ENCODE results near the gene KCNMB1.
A peak's percentile ranks its signal among the peaks of the same experiment; 100 is the strongest.

Gene KCNMB1

GRCh38 chr5:170416526-170416925 lies 27.4 kb upstream of the KCNMB1 start:
- TF ChIP-seq ZFX (IDR thresholded peaks at IDR 0.05): no peak
- TF ChIP-seq, protein P1, sequence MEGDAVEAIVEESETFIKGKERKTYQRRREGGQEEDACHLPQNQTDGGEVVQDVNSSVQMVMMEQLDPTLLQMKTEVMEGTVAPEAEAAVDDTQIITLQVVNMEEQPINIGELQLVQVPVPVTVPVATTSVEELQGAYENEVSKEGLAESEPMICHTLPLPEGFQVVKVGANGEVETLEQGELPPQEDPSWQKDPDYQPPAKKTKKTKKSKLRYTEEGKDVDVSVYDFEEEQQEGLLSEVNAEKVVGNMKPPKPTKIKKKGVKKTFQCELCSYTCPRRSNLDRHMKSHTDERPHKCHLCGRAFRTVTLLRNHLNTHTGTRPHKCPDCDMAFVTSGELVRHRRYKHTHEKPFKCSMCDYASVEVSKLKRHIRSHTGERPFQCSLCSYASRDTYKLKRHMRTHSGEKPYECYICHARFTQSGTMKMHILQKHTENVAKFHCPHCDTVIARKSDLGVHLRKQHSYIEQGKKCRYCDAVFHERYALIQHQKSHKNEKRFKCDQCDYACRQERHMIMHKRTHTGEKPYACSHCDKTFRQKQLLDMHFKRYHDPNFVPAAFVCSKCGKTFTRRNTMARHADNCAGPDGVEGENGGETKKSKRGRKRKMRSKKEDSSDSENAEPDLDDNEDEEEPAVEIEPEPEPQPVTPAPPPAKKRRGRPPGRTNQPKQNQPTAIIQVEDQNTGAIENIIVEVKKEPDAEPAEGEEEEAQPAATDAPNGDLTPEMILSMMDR (conservative IDR thresholded peaks at IDR 0.05): no peak
- H3K27ac ChIP-seq: no peak overlapping the region

DNA sequence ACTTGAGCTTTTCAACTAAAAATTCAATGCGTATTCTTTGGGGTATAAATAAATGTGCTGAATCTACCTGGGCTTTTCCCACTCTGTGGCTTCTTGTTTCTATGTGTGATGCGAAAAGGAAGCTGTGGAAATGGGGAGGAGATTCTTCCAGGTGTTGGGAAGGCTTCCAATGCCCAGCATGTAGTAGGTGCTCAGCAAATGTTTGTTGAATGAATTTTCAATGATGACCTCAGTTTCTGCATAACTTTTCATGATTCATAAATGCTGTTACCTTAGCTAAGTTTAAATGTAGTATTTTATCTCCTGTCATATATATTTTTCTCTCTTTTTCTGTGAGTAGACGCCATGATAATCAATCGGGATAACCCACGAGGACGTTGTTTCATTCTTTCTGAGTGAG lies 25.6 kb upstream of the KCNMB1 start:
- TF ChIP-seq, protein P1 (conservative IDR thresholded peaks at IDR 0.05): no peak
- TF ChIP-seq ZFX (IDR thresholded peaks at IDR 0.05): no peak
- no peak overlapping the region for H3K27ac ChIP-seq

GRCh38 chr5:170413897-170414296 lies 24.7 kb upstream of the KCNMB1 start:
- TF ChIP-seq, protein P1 (conservative IDR thresholded peaks at IDR 0.05): no peak
- no peak for TF ChIP-seq ZFX (IDR thresholded peaks at IDR 0.05)
- H3K27ac ChIP-seq: no peak overlapping the region

- no peak overlapping the region for H3K27ac ChIP-seq
- no peak for TF ChIP-seq ZFX (IDR thresholded peaks at IDR 0.05)
- TF ChIP-seq, protein P1 (conservative IDR thresholded peaks at IDR 0.05): peak; percentile 81
Observed at GRCh38 chr5:170411100-170411499, 21.9 kb upstream of the KCNMB1 start.

DNA sequence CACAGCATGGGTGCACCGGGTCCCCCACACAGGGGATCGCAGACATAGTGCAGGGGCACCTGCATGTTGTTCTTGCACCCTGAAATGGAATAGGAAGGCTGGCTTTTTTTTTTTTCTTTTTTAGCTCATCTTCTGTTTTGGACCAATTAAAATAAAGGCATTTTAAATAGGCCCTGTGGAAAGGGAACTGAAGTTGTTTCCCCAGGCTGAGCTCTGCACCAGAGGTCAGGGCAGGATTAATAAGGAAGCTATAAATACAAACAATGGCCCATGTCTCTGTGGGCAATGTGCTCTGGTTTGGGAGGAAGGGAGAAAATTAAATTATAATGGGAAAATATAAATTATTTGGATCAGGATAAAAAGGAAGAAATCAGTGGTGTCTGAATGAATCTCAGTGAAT lies 21.2 kb upstream of the KCNMB1 start:
- no peak for TF ChIP-seq ZFX (IDR thresholded peaks at IDR 0.05)
- TF ChIP-seq, protein P1 (conservative IDR thresholded peaks at IDR 0.05): no peak
- H3K27ac ChIP-seq: no peak overlapping the region

- no peak overlapping the region for H3K27ac ChIP-seq
- TF ChIP-seq ZFX (IDR thresholded peaks at IDR 0.05): no peak
- TF ChIP-seq, protein P1 (conservative IDR thresholded peaks at IDR 0.05): no peak
Observed at GRCh38 chr5:170408877-170409660, 19.9 kb upstream of the KCNMB1 start.

DNA sequence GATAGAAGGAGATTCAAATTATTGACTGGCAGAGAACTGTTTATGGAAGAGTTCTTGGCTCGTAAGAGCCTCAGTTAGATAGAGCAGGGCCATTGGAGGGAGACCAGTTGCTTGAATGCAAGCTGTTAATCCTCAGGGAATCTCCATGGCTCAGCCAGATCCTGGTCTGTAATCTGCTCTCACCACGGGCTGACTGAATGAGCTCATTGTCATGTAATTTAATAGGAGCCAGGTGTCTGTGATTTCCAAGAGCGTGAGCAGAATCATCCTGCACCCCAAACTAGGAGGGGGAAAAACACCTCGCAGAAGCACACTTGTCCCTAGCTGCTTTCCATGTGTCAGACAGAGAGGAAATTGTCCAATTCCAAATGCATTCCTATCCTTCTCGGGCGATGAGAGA lies 19.1 kb upstream of the KCNMB1 start:
- H3K27ac ChIP-seq: no peak overlapping the region
- TF ChIP-seq ZFX (IDR thresholded peaks at IDR 0.05): no peak
- TF ChIP-seq, protein P1 (conservative IDR thresholded peaks at IDR 0.05): no peak

All from C4-2B (cell line).